Transverse colon (tissue), 3 donors: ENCODE results near the gene CD22.

Experiments used
- CTCF ChIP-seq, 5 experiments: fragments of 200-600 bp in 3 of 5; fragments of 450-650 bp in 2 of 5; sonication (generic) in 3 of 5; IDR thresholded peaks; 1 replicate in 2 of 5; 2 replicates in 3 of 5; pipeline ENCODE4 v1.5.1; 2016 to 2017; ENCODE audit warnings: antibody characterized with exemption in 5 of 5, inconsistent platforms in 3 of 5, mild to moderate bottlenecking in 2 of 5, moderate library complexity in 1 of 5
- POLR2A ChIP-seq: fragments of 450-650 bp; IDR thresholded peaks from one replicate; pipeline ENCODE4 v1.6.1; 2016; ENCODE audit warnings: antibody characterized with exemption, mild to moderate bottlenecking, moderate library complexity

GRCh38 chr19:35336166-35336955 lies 7.4 kb downstream of the CD22 start:
- TF ChIP-seq CTCF (IDR thresholded peaks at IDR 0.05) (no peak), POLR2A (no peak)
